22Rv1 (cell line): ENCODE data around the gene NPR3.

Source experiments
- CTCF ChIP-seq: fragments of 450-650 bp; IDR thresholded peaks from 2 replicates; pipeline ENCODE4 v1.5.1; 2017; ENCODE audit warnings: mild to moderate bottlenecking
- ZFX ChIP-seq: fragments of 450-650 bp; IDR thresholded peaks from 2 replicates; pipeline ENCODE4 v1.6.1; 2017; ENCODE audit warnings: antibody characterized with exemption, borderline replicate concordance

- TF ChIP-seq CTCF (no peak), ZFX (no peak)
Observed at GRCh38 chr5:32791536-32792243, 80.6 kb downstream of the NPR3 start.
